CD4-positive, alpha-beta T cell (primary cell): ENCODE measurements around the gene IL17RC. TPM values are rescaled to one million over a fixed set of nuclear protein-coding genes. Genes with fewer than 3 reads are reported as not detected.

Experiments
- ATAC-seq: fragments of 200-7000 bp; cut with Tn5 transposase; one replicate; pipeline ENCODE4 v1.10.0; 2022; ENCODE audit warnings: mild to moderate bottlenecking; ENCODE audit not compliant: poor library complexity
- CTCF ChIA-PET: fragments of 350-600 bp; sonication (Branson Sonifier 250); formaldehyde crosslinking; loops from one replicate; lab custom pipeline; 2021; ENCODE audit warnings: antibody characterized with exemption, inconsistent platforms; lab: Charles Lee
- POLR2A ChIA-PET: fragments of 350-600 bp; sonication (Branson Sonifier 250); formaldehyde crosslinking; loops from one replicate; lab custom pipeline; 2021; ENCODE audit warnings: antibody characterized with exemption, inconsistent platforms; lab: Charles Lee
- DNase-seq, 14 experiments: peaks; one replicate each; pipeline ENCODE4 v3.0.0-alpha.2; 2013 to 2020; ENCODE audit warnings: mixed read lengths in 2 of 14
- H3K27ac ChIP-seq, 2 donors: one replicate each; pipeline versions ENCODE4 v1.5.1 to v1.7.0; 2013; ENCODE audit warnings: low read length in 2 of 2, low read depth in 1 of 2, mild to moderate bottlenecking in 1 of 2
- H3K27me3 ChIP-seq, 2 experiments: 1 replicate in 1 of 2; 2 replicates in 1 of 2; pipeline versions ENCODE4 v1.6.1 to v1.7.0; 2013; ENCODE audit warnings: low read length in 2 of 2, control low read depth in 1 of 2, mild to moderate bottlenecking in 1 of 2, moderate library complexity in 1 of 2; ENCODE audit not compliant: insufficient read depth in 2 of 2, control insufficient read depth in 1 of 2
- H3K36me3 ChIP-seq: one replicate; pipeline ENCODE4 v1.6.1; 2013; ENCODE audit warnings: low read length, control low read depth; ENCODE audit not compliant: insufficient read depth
- H3K4me1 ChIP-seq: one replicate; pipeline ENCODE4 v1.6.1; 2013; ENCODE audit warnings: low read length, control low read depth; ENCODE audit not compliant: insufficient read depth
- H3K4me3 ChIP-seq: one replicate; pipeline ENCODE4 v1.5.1; 2013; ENCODE audit warnings: mild to moderate bottlenecking, low read length, moderate library complexity
- H3K9me3 ChIP-seq, 2 experiments: 1 replicate in 1 of 2; 2 replicates in 1 of 2; pipeline versions ENCODE4 v1.6.1 to v1.7.0; 2013; ENCODE audit warnings: low read length in 2 of 2, mild to moderate bottlenecking in 2 of 2, control low read depth in 1 of 2, moderate library complexity in 1 of 2; ENCODE audit not compliant: control insufficient read depth in 1 of 2, insufficient read depth in 1 of 2
- H3K27ac Mint-ChIP-seq: one replicate; pipeline ENCODE4 v1.8.0; 2020; ENCODE audit warnings: mixed read lengths
- H3K27me3 Mint-ChIP-seq: one replicate; pipeline ENCODE4 v1.8.0; 2021; ENCODE audit warnings: mixed read lengths
- H3K36me3 Mint-ChIP-seq: one replicate; pipeline ENCODE4 v1.8.0; 2021; ENCODE audit warnings: low read depth, mixed read lengths
- H3K4me1 Mint-ChIP-seq: one replicate; pipeline ENCODE4 v1.8.0; 2021; ENCODE audit warnings: low read depth, mixed read lengths
- H3K4me3 Mint-ChIP-seq: one replicate; pipeline ENCODE4 v1.8.0; 2020; ENCODE audit warnings: mild to moderate bottlenecking, mixed read lengths
- H3K9me3 Mint-ChIP-seq: one replicate; pipeline ENCODE4 v1.8.0; 2020; ENCODE audit warnings: mixed read lengths
- intact Hi-C, 2 experiments: fragments of 100-400 bp; cut with DNase I in 1 of 2; cut with micrococcal nuclease in 1 of 2; formaldehyde crosslinking; loops; one replicate each; pipeline versions ENCODE4 v1.15.1 to v1.9.0; 2023 to 2025; cut with DNase I, micrococcal nuclease
- total RNA-seq, 174 experiments: library from RNA in 2 of 174; stranded (reverse) in 2 of 174; gene quantifications; one replicate each; pipeline ENCODE4 v1.2.3 and lab custom pipeline; 2021 to 2026
- TF ChIP-seq, protein P1 (sequence below): fragments of 200-600 bp; IDR thresholded peaks from one replicate; pipeline ENCODE4 v1.8.0; 2022; ENCODE audit warnings: antibody characterized with exemption, mild to moderate bottlenecking

Gene IL17RC
- total RNA-seq, 2 experiments from 2014 or later: 0.42 to 0.88 TPM

DNA sequence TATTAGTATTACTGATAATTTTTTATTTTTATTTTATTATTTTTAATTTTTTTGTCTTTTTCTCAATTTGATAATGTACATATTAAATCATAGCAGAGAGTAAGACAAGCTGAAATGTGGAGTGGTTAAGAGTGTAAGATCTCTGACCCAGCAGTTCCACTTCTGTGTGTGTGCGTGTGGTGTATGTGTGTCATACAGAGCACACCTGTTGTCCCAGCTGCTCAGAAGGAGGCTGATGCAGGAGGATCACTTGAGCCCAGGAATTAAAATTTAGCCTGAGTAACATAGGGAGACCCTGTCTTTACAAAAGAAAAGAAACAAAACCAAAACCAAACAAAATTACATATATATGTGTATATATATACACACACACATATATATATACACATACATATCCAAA, 35.5 kb upstream of the IL17RC start:
- ATAC-seq (no peak), DNase-seq (no peak)
- Histone ChIP-seq H3K27ac (no peak overlapping the region), H3K36me3 (no peaks in the 10 kb centered on the region), H3K4me3 (no peak overlapping the region), H3K9me3 (no peaks in the 10 kb centered on the region), H3K4me1 (no peaks in the 10 kb centered on the region), H3K27me3 (no peaks in the 10 kb centered on the region)
- H3K27me3 Mint-ChIP-seq: no peaks in the 10 kb centered on the region
- no peak overlapping the region for H3K4me3 Mint-ChIP-seq
- POLR2A ChIA-PET: no interaction called here
- H3K36me3 Mint-ChIP-seq: no peaks in the 10 kb centered on the region
- H3K9me3 Mint-ChIP-seq: no peaks in the 10 kb centered on the region
- no peak overlapping the region for H3K27ac Mint-ChIP-seq
- TF ChIP-seq, protein P1, sequence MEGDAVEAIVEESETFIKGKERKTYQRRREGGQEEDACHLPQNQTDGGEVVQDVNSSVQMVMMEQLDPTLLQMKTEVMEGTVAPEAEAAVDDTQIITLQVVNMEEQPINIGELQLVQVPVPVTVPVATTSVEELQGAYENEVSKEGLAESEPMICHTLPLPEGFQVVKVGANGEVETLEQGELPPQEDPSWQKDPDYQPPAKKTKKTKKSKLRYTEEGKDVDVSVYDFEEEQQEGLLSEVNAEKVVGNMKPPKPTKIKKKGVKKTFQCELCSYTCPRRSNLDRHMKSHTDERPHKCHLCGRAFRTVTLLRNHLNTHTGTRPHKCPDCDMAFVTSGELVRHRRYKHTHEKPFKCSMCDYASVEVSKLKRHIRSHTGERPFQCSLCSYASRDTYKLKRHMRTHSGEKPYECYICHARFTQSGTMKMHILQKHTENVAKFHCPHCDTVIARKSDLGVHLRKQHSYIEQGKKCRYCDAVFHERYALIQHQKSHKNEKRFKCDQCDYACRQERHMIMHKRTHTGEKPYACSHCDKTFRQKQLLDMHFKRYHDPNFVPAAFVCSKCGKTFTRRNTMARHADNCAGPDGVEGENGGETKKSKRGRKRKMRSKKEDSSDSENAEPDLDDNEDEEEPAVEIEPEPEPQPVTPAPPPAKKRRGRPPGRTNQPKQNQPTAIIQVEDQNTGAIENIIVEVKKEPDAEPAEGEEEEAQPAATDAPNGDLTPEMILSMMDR: no peak
- CTCF ChIA-PET: no interaction called here
- intact Hi-C loops: no loop called here
- H3K4me1 Mint-ChIP-seq: no peaks in the 10 kb centered on the region

DNA sequence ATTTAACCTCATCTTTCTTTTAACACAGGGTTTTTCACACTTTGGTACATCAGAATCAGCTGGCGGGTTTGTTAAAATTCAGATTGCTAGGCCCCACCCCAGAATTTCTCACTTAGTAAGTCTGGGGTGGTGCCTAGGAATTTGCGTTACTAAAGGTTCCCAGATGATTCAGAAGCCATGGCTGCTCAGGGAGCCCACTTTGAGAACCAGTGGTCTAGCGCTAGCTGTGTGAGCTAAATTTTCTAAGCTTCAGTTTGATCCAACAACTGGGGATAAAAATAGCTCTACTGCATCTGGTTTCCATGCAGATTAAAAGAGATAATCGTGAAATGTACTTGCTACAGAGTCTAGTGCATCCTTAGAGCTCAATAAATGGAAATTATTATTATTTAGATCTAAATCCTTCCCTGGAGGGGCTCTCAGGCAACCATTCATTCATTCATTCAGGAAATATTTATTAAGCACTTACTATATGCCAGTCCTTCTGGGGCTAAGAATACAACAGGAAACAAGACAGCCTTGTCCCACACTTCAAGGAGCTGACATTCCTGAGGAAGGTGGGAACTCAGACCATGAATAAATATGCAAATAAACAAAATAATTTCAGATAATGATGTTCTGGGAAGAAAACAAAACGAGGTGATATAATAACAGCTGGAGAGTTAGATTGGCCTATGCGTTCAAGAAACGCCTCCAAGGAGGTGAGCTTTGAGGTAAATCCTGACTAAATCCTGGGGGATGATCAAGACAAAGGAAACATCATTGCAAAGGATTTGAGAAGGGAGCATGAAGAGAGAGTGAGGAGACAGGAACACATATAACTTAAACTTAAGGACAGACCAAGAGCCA, 33.0 kb upstream of the IL17RC start:
- ChIA-PET POLR2A (interaction anchor here (0.6 kb wide), 1 partner anchor 241 kb away, joined by 3 read pairs; no protein-coding TSS in a partner anchor), CTCF (interaction anchor here (1.3 kb wide), 1 partner anchor 49 kb away, joined by 6 read pairs; no protein-coding TSS in a partner anchor)
- TF ChIP-seq, protein P1: no peak
- Histone ChIP-seq H3K27me3 (no peaks in the 10 kb centered on the region), H3K36me3 (no peaks in the 10 kb centered on the region), H3K9me3 (no peaks in the 10 kb centered on the region), H3K4me3 (no peak overlapping the region), H3K27ac (no peak overlapping the region), H3K4me1 (no peaks in the 10 kb centered on the region)
- ATAC-seq (no peak), DNase-seq (no peak)
- intact Hi-C loops: no loop called here
- Mint-ChIP-seq H3K9me3 (no peaks in the 10 kb centered on the region), H3K4me3 (no peak overlapping the region), H3K27me3 (no peaks in the 10 kb centered on the region), H3K4me1 (no peaks in the 10 kb centered on the region), H3K27ac (no peak overlapping the region), H3K36me3 (no peaks in the 10 kb centered on the region)

DNA sequence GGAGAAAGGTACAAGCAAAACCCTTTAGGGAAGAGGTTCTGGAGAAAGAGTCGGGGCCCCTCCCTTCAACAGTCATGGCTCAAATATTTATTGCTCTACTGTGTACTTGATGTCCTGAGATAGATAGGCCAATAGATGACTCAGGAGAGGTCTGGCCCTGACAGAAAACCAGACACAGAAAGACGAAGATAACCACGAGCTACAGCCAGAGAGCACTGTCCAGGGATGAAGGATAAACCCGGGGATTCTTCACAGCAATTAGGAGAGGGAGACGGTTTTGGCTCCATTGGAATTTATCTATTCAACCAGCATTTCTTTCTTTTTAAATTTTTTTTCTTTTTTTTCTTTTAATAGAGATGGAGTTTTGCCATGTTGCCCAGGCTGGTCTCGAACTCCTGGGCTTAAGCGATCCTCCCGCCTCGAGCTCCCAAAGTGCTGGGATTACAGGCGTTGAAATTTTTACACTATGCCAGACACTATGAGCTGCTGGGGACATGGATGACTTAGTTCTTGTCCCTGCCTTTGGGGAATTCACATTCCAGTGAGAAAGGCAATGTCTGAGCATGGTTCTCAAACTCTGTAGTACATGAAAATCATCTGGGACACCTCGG, 32.2 kb upstream of the IL17RC start:
- CTCF ChIA-PET: interaction anchor here (1.3 kb wide), 1 partner anchor 48 kb away, joined by 6 read pairs; no protein-coding TSS in a partner anchor
- ATAC-seq (no peak), DNase-seq (no peak)
- Mint-ChIP-seq H3K9me3 (no peaks in the 10 kb centered on the region), H3K4me3 (no peak overlapping the region), H3K36me3 (no peaks in the 10 kb centered on the region), H3K27ac (no peak overlapping the region), H3K27me3 (no peaks in the 10 kb centered on the region), H3K4me1 (no peaks in the 10 kb centered on the region)
- intact Hi-C loops: loop anchor here in 1 of 2 experiments (5.0 kb wide), 2 partner anchors 143 to 152 kb away; partner anchors contain the start of genes BRPF1 and FANCD2
- no peaks in the 10 kb centered on the region for H3K36me3 ChIP-seq
- no peak overlapping the region for H3K27ac ChIP-seq
- H3K27me3 ChIP-seq: no peaks in the 10 kb centered on the region
- H3K4me1 ChIP-seq: no peaks in the 10 kb centered on the region
- POLR2A ChIA-PET: interaction anchor here (0.6 kb wide), 1 partner anchor 242 kb away, joined by 3 read pairs; no protein-coding TSS in a partner anchor
- H3K4me3 ChIP-seq: no peak overlapping the region
- no peaks in the 10 kb centered on the region for H3K9me3 ChIP-seq
- TF ChIP-seq, protein P1: no peak
